ENCODE results near the gene ATP1B4. TPM values are rescaled to one million over a fixed set of nuclear protein-coding genes. Genes with fewer than 3 reads are reported as not detected.
A peak's percentile ranks its signal among the peaks of the same experiment; 100 is the strongest.

Gene ATP1B4
- total RNA-seq, 1 experiment from 2014 or later, result not detected

DNA sequence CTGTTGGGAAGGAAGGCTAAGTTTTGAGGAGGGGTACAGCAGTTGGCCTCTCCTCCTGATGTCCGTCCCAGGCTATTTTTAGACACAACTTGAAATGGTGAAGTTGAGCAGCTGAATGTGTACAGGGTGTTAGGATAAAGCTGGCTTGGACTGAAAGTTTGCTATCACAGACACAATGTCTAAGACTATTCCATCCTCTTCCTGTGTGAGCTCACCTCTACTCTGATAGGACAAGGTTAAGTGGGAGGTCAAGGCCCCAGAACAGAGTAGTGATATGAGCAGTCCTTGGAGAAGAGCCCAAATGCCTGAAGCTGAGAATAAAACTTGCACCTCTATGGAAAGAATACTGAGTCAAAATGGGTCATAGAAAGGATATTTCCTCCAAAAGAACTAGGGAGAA lies 4.1 kb downstream of the ATP1B4 start:
- no peak for DNase-seq (ENCODE audit: low read depth, low spot score)
- in situ Hi-C loops (cut with HindIII; ENCODE audit: low pct_unique_long_range_greater_than_20kb, low sequenced_read_pairs), result no loop called here

DNA sequence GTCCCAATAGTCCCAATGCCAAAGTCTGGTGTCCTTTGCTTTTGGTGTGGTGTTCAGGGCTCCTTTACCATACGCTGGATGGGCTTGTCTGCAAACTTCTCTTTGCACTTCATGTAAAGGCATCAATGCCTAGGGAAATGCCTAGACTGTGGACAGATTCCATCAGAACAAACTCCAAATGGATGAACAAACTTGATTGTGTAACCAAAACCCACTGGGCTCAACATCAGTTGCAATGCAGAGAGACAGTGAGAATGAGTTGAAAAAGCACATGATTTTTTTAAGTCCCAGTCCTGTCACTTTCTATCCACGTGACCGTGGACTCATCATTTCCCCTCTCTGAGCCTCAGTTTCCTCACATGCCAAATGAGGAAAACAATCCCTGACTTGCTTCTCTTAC lies 4.9 kb downstream of the ATP1B4 start:
- in situ Hi-C loops (cut with HindIII; ENCODE audit: low pct_unique_long_range_greater_than_20kb, low sequenced_read_pairs), result no loop called here
- DNase-seq (ENCODE audit: low read depth, low spot score), result no peak

DNA sequence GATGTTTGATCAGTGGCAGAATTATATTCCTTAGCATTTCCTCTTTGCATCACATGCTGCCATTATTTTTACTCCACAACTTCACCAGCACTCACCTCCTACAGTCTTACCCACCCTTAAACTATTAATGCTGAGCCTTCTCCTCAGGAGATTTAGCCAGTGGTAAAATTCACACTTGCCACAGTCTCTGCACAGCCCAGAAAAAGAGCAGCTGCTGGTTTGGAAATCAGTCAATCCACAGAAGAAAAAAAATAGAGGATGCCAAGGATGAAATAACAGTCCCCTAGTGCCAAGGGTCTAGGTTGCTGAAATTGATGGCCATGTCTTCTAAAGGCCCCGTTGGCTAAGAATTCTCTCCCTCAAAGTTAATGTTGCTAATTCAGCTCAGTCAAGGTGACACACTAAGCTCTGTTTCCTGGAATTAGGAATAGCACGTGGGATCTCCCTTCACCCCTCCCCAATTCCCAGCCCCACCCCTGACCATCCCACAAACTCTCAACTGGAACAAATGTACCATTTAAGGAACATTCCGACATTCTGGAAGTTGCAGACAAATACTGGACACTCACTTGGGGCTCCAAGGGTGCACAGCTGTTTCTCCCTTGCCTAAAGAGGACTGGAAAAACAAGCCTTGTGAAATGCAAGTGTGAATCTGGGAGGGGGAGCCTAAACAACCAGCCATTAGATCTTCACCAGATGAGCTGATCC lies 5.7 kb downstream of the ATP1B4 start:
- DNase-seq (ENCODE audit: low read depth, low spot score), result no peak
- in situ Hi-C loops (cut with HindIII; ENCODE audit: low pct_unique_long_range_greater_than_20kb, low sequenced_read_pairs), result no loop called here

DNA sequence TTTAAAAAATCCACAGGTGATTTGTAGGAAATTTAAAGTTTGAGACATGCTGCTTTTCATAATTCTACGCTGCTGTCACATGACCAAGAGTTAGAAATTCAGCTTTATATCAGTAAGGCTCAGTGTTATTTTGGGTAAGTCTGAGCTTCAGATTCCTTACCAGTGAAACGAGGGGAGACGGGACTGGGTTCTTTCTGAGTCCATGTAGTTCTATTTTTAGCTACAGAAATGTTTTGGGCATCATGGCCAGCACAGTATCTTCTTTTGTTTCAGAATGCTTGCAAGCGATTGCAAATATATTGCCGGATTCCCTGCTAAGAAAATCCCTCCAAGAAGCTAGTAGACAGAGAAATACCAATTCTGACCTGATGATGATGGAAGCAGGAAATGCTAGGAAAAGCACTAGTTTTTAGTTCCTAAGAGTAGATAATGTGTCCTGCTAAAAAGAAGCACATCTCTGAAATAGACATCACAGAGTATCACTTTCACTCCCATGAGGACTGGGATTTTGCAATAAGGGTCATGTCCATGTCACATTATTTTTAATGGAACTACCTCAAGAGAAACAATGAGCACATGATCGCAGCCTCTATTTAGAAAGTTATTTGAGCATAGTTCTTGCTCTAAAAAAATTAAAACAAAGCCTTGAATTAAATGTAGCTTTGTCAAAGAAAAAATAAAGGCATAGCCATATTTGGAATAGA lies 10.9 kb downstream of the ATP1B4 start:
- DNase-seq (ENCODE audit: low read depth, low spot score), result peak; percentile 5
- in situ Hi-C loops (cut with HindIII; ENCODE audit: low pct_unique_long_range_greater_than_20kb, low sequenced_read_pairs), result no loop called here

GRCh38 chrX:120377179-120377578 lies 15.3 kb downstream of the ATP1B4 start:
- no peak for DNase-seq (ENCODE audit: low read depth, low spot score)
- in situ Hi-C loops (cut with HindIII; ENCODE audit: low pct_unique_long_range_greater_than_20kb, low sequenced_read_pairs), result no loop called here

DNA sequence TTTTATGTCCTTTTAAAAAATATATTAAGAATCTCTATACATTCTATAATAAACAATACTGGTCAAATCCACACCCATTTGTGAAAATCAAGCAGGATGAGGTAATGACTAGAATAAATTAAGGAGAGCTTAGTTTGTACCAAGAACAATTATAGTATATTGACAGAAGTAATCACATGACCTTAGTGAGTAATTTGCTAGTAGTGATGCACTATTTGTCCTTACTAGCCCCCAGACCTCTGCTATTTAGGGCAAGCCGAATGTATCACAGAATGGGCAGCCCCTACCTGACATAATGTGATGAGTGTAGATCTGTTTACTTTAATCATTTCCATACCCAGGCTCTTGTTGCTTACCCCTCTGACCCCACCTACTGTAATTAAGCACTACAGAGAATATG lies 15.8 kb downstream of the ATP1B4 start:
- in situ Hi-C loops (cut with HindIII; ENCODE audit: low pct_unique_long_range_greater_than_20kb, low sequenced_read_pairs), result no loop called here
- no peak for DNase-seq (ENCODE audit: low read depth, low spot score)

GRCh38 chrX:120378570-120378969 lies 16.7 kb downstream of the ATP1B4 start:
- DNase-seq (ENCODE audit: low read depth, low spot score), result no peak
- in situ Hi-C loops (cut with HindIII; ENCODE audit: low pct_unique_long_range_greater_than_20kb, low sequenced_read_pairs), result no loop called here

- in situ Hi-C loops (cut with HindIII; ENCODE audit: low pct_unique_long_range_greater_than_20kb, low sequenced_read_pairs), result no loop called here
Observed at GRCh38 chrX:120379937-120380681, 18.2 kb downstream of the ATP1B4 start.

GRCh38 chrX:120380699-120381098 lies 18.8 kb downstream of the ATP1B4 start:
- DNase-seq (ENCODE audit: low read depth, low spot score), result peak; percentile 72
- in situ Hi-C loops (cut with HindIII; ENCODE audit: low pct_unique_long_range_greater_than_20kb, low sequenced_read_pairs), result no loop called here

More at GRCh38 chrX:120379937-120380681, 18.2 kb downstream of the ATP1B4 start:
- no peak for DNase-seq (ENCODE audit: low read depth, low spot score)

DNA sequence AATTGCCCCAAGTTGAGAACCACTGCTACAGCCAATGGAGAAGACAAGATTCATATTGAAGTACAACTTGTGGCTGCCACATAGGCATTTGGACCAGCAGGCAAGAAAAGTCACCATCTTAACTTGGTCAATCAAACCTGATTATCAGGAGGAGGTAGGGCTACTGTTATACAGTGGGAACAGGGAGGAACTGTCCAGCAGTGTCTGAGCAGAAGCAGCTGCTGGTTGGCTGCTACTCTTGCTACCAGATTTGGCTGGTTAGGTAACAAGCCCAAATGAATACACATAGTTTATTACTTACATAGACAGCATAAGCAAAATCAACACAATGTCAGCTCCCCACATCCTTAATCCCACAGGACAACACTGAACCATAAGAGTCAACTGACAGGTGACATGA lies 39.4 kb downstream of the ATP1B4 start:
- in situ Hi-C loops (cut with HindIII; ENCODE audit: low pct_unique_long_range_greater_than_20kb, low sequenced_read_pairs), result no loop called here
- DNase-seq (ENCODE audit: low read depth, low spot score), result no peak

GRCh38 chrX:120402369-120402768 lies 40.5 kb downstream of the ATP1B4 start:
- in situ Hi-C loops (cut with HindIII; ENCODE audit: low pct_unique_long_range_greater_than_20kb, low sequenced_read_pairs), result no loop called here
- no peak for DNase-seq (ENCODE audit: low read depth, low spot score)

GRCh38 chrX:120406638-120407037 lies 44.7 kb downstream of the ATP1B4 start:
- no peak for DNase-seq (ENCODE audit: low read depth, low spot score)
- in situ Hi-C loops (cut with HindIII; ENCODE audit: low pct_unique_long_range_greater_than_20kb, low sequenced_read_pairs), result no loop called here

DNA sequence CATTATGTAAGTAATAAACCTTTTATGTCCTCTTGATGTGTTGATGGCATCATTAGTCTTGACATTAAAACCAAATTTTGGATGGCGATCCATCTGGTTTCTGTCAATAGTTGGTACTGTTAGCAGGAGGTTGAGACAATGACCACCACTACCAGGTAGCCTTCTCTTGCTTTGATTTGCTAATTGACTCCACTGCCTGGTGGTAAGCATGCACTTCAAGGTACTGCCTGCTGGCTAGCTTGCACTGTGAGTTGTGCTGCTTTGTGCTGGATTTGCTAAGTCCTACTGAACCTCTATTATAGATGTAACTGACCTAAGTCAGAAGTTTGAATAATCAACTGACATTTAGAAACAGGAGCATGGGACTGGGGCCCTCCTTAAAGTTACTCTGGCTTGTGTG lies 46.3 kb downstream of the ATP1B4 start:
- DNase-seq (ENCODE audit: low read depth, low spot score), result no peak
- in situ Hi-C loops (cut with HindIII; ENCODE audit: low pct_unique_long_range_greater_than_20kb, low sequenced_read_pairs), result no loop called here

DNA sequence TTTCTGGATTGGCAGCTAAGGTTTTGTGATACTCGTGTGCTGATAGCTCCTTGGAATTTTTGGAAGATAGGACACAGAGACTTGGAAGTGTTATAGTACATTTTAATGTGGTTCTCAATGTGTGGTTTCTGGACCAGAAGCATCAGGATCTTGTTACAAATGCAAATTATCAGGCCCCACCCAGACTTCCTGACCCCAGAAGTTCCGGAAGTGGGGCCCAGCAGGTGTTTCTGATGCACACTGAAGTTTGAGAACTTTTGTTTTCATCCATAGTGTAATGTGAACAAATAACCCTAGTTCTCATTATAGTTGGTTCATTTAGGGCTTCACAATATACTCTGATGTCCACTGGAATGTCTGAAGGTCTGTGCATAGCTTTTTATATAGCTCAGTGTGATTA lies 57.6 kb downstream of the ATP1B4 start:
- in situ Hi-C loops (cut with HindIII; ENCODE audit: low pct_unique_long_range_greater_than_20kb, low sequenced_read_pairs), result no loop called here
- DNase-seq (ENCODE audit: low read depth, low spot score), result no peak

DNA sequence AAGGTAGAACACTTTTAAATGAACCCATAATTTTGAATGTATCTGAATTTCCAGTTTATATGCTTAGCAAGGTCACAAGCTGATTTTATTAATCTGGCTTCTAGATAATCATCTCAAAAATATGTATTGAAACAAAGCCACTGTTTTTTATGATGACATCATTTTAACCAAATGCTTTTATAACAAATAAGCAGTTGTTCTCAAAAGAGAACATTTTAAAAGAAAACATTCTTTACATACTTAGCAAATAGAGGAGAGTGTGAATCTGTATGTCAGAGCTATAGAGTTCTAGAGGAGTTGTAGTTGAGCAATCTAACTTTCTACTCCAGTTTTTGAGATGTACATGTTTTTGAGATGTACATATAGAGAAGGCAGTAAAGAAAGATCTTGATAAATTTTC lies 64.7 kb downstream of the ATP1B4 start:
- DNase-seq (ENCODE audit: low read depth, low spot score), result peak; percentile 65
- in situ Hi-C loops (cut with HindIII; ENCODE audit: low pct_unique_long_range_greater_than_20kb, low sequenced_read_pairs), result no loop called here

GRCh38 chrX:120428309-120428708 lies 66.4 kb downstream of the ATP1B4 start:
- no peak for DNase-seq (ENCODE audit: low read depth, low spot score)
- in situ Hi-C loops (cut with HindIII; ENCODE audit: low pct_unique_long_range_greater_than_20kb, low sequenced_read_pairs), result no loop called here

GRCh38 chrX:120429776-120430540 lies 68.1 kb downstream of the ATP1B4 start:
- no peak for DNase-seq (ENCODE audit: low read depth, low spot score)

More at GRCh38 chrX:120429776-120430540, 68.1 kb downstream of the ATP1B4 start:
- in situ Hi-C loops (cut with HindIII; ENCODE audit: low pct_unique_long_range_greater_than_20kb, low sequenced_read_pairs), result no loop called here

Measured in SK-MEL-5 (cell line).